LNCaP clone FGC (cell line): Measurements from ENCODE around the gene LMNTD2.

ENCODE experiments used
- DNase-seq: peaks from one replicate; pipeline ENCODE4 v3.0.0-alpha.2; 2011; ENCODE audit warnings: low read depth
- H3K4me3 ChIP-seq: 2 replicates; pipeline ENCODE4 v1.5.1; 2011; ENCODE audit warnings: mild to moderate bottlenecking, low read depth, low read length, control low read depth
- CTCF ChIP-seq: IDR thresholded peaks from 2 replicates; pipeline ENCODE4 v1.5.1; 2012; ENCODE audit warnings: mild to moderate bottlenecking; ENCODE audit not compliant: control insufficient read depth, insufficient read depth; ENCODE audit errors: extremely low read depth

LMNTD2 gene

DNA sequence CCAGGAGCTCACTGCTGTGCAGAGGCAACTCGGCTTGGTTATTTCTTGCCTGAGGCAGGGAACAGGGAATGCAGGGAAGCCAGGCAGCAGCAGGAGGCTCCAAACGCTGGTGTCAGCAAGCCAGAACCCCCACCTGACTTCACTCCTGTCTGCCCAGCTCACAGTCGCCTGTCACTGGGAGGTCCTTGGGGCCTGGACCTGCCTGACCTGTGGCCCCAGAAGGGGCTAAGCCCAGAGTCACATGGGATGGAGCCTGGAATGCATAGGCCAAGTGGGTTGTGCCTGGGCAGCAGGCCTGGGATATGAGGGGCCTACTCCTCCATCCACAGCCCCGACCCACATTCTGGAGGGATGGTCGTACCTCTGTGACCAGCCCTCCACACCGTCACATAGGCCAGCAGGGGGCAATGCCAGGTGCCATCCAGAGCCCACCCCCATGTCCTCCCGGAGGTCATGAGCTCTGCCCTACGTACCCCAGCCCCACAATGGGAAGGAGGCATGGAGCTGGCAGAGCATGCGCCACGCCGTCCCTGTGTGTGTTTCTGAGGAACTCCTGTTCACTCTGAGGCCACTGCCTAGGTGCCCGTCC lies 5.5 kb upstream of the LMNTD2 start:
- TF ChIP-seq CTCF: no peak
- H3K4me3 ChIP-seq: no peak overlapping the region
- no peak for DNase-seq

GRCh38 chr11:563812-564578 lies 3.5 kb upstream of the LMNTD2 start:
- no peak for TF ChIP-seq CTCF
- H3K4me3 ChIP-seq: no peak overlapping the region
- DNase-seq: peak; percentile 26

- no peak overlapping the region for H3K4me3 ChIP-seq
Measured at GRCh38 chr11:563066-563811, 2.7 kb upstream of the LMNTD2 start.

GRCh38 chr11:562046-562645 lies 1.6 kb upstream of the LMNTD2 start:
- peak overlapping the region; percentile 79 for H3K4me3 ChIP-seq
- no peak for TF ChIP-seq CTCF

More at GRCh38 chr11:563066-563811, 2.7 kb upstream of the LMNTD2 start:
- no peak for DNase-seq
- TF ChIP-seq CTCF: no peak

GRCh38 chr11:561148-562003 lies 838 bp upstream of the LMNTD2 start:
- H3K4me3 ChIP-seq: peak overlapping the region; percentile 79
- DNase-seq: peak; percentile 36
- no peak for TF ChIP-seq CTCF

More at GRCh38 chr11:562046-562645, 1.6 kb upstream of the LMNTD2 start:
- no peak for DNase-seq

DNA sequence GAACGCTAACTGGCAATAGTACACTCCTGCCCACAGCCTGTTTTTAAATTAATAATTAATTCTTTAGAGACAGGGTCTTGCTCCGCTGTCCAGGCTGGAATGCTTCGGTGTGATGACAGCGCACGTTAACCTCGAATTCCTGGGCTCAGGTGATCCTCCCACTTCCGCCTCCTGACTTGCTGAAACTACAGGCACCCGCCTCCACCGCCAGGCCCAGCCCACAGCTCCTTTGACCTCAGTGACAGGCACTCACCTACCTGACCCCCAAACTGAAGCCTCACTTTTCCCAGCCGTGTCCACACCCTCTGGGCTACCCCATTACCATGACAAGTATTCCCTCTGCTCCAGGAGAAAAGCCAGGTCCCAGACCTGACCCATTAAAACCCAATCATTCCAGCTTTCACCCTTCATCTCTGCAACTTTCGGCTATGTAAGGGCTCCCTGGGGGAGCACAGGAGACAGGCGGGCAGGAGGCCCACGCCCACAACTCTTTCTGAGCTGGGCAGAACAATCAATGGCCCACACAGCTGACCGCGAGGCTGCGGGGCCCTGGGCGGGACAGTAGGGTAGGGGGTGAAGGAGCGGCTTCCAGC lies 730 bp downstream of the LMNTD2 start:
- H3K4me3 ChIP-seq: peak overlapping the region; percentile 62
- TF ChIP-seq CTCF: no peak
- DNase-seq: no peak
